ENCODE data around the gene ARHGAP40.

- TF ChIP-seq CTCF (IDR thresholded peaks at IDR 0.05; ENCODE audit: borderline replicate concordance, extremely low read depth, low read length, poor library complexity, severe bottlenecking) (no peak), EZH2 (IDR thresholded peaks at IDR 0.05; ENCODE audit: borderline replicate concordance, low read depth, low read length, severe bottlenecking) (no peak)
These were observed 44.4 kb upstream of the ARHGAP40 start for GRCh38 chr20:38557174-38557573.
